Embryonic facial prominence (tissue), 1 donor: ENCODE measurements around the gene OSBPL5.

Source experiments
- DNase-seq: peaks from one replicate; pipeline ENCODE4 v3.0.0-alpha.2; 2016; ENCODE audit errors: extremely low spot score

The OSBPL5 gene

GRCh38 chr11:3197044-3197695 is 32.1 kb upstream of the OSBPL5 start:
- DNase-seq = no peak

DNA sequence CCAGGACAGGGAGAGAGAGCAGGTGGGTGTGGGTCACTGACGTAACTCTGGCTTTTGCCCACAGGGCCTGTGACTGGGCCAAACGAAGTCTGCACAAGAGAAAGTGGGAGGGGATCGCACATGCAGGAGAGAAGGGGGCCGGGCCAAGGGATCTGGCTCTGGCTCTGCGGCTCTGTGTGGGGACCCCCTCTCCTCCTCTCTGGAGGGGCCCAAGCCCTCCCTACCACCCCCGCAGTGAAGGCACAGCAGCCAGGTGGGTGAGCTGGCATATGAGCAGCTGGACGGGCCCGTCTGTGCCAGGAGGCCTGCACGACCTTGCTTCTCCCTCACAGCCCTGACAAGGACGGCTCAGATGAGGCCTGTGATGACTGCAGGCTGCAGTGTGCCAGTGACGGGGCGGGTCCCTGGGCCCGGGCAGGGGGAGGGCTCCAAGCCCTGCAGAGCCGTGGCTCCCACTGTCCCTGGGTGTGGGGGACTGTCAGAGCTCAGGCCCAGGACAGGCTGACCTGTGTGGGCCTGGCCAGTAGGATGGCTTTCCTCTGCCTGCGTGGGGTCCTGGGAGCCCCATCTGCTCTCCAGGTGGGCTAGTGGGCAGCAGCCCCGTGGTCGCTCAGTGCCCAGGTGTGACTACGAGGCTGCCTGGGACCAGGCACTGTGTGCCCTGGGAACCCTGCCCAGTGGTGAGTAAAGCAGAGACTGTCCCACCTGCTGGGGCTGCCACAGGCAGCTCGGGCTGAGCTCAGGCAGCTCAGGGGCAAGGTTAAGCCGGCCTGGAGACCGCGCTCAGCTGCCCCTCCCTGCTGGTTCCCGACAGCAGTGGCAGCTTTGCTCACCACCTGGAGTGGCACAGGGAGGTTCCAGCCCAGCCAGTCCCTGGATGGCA is 31.3 kb upstream of the OSBPL5 start:
- no peak for DNase-seq

DNA sequence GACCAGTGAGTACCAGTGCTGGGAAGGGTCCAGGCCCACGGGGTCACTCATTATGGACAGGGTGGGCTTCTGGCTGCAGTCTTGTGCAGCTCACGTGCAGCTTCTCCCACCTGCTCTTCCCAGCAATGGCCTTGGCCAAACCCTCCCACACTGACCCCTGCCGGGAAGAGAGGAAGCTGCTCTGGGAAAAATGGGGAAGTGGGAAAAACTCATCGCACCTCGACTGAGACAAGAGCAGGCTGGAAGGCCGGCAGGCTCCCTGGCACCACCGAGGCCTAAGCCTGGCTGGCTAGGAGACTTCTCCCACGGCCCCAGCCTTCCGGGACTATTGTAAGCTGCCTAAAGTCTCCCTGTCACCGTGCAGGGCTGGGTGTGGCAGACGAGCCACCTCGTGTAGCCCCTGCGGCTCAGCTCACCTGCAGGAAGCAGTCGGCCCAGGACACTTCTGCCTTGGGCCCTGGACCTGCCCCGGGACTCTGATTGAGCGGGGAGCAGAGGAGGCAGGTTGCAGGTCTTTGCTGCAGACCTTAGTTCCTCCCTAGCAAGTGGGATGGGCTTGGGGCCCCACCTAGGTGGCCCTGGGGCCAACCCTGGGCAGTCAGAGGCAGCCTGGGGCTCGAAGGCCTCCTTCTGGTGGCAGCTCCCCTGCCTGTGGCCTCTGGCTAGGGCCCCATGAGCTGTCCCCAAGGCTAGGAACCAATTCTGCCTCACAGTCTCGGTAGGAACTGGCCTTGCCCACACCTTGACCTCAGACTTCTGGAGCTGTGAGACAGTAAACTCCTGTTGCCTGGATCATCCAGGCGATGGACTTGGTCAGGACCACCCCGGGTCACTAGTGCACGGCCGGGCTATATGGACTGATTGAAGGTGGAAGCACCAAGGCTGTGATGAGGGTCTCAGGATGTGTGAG is 30.4 kb upstream of the OSBPL5 start:
- no peak for DNase-seq

DNA sequence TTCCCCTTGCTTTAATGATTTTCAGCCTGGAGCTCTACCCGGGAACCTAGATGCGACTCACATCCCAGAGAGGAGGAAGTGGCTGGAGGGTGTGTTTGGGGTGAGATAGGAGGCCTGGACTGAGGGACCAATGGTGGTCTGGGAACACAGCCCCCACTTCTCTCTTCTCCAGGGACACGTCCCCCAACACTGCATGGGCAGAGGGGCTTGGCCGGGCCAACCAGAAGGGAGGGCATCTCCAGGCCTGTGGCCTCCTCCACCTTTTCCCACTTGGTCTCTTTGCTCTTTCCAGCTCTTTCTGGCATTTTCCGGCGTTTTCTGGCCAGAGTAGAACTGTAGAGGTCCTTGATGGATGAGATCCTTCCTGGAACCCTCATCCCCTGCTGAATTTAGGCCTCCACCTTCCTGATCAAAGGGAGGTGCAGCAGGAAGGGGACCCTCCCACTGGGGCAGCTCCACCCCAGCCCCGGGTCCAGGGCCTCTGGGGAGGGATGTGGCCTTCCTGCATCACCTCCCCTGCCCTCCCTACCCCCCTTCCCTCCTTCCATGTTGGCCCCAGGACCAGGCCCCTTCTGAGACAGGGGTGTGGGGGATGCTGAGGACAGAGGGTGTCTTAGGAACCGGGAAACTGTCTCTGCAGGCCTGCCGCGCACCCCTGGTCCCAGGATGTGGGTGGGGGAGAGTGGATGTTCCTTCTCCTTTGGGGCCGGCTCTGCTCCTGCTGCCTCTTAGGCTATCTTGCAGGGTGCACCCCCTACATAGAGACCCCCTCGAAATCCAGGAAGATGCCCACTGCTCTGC is 29.1 kb upstream of the OSBPL5 start:
- no peak for DNase-seq

DNA sequence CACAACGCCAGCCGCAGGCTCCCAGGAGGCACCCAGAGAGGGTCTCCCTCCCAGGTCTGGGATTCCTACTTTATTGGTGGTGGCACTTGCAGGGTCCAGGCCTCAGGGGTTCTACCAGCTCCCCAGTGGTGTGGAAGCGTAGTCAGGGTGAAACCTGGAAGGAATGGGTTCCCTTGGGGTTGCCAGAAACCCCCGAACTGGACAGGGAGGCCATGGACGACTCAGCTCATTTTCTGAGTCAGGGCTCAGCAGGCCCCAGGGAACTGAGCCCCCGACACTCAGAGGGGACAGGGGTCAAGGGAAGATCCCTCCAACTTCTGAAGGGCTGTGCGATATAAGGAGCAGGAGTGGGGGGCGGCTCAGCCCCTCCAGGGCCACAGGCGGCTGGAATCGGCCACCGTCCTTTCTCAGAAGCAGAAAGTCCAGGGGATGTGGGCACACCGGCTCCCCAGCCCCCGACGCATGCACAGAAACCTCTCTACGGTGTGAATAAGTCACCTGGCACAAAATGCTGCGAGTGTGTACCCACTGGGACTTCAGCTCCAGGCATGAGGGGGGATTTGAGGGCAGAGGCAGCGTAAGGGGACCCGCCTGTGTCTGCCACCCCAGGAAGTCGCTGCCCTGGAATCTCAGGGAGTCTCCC is 28.4 kb upstream of the OSBPL5 start:
- no peak for DNase-seq

- no peak for DNase-seq
These were observed 27.6 kb upstream of the OSBPL5 start for GRCh38 chr11:3192511-3193372.

DNA sequence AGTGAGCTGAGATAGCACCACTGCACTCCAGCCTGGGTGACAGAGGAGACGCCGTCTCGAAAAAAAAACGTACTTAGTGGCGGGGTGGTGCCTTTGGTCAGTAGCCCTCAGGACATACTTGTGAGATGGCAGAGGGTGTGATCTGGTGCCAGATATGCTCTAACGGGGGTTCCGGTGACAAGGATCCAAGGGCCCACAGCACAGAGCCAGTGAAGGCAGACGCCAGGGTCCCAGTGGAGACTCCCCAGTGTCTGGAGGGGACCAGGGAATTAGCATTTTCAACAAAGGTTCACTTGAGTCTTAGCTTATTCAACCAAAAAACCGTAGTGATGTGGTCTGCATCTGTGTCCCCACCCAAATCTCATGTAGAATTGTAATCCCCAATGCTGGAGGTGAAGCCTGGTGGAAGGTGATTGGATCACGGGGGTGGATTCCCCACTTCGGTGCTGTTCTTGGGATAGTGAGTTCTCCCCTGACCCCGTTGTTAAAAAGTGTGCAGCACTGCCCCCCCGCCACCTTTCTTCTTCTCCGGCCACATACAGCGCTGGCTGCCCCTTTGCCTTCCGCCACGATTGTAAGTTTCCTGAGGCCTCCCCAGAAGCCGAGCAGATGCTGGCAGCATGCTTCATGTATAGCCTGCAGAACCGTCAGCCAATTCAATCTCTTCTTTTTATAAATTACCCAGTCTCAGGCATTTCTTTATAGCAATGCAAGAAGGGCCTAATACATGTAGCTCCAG is 26.6 kb upstream of the OSBPL5 start:
- DNase-seq = no peak

DNA sequence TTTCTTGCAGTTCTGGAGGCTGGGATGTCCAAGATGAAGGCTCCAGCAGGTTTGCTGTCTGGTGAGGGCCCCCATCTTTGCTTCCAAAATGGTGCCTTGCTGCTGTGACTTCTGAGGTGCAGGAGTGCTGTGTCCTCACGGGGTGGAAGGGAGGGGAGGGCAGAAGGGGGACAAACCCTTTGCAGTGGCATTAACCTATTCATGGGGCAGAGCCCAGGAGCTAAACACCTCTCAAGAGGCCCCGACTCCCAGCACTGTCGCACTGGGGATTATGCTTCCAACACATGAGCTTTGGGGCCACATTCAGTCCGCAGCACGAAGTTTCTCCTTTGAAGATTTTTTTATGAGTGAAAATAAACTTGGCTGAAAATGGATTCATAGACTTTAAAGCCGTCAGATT is 25.5 kb upstream of the OSBPL5 start:
- no peak for DNase-seq

DNA sequence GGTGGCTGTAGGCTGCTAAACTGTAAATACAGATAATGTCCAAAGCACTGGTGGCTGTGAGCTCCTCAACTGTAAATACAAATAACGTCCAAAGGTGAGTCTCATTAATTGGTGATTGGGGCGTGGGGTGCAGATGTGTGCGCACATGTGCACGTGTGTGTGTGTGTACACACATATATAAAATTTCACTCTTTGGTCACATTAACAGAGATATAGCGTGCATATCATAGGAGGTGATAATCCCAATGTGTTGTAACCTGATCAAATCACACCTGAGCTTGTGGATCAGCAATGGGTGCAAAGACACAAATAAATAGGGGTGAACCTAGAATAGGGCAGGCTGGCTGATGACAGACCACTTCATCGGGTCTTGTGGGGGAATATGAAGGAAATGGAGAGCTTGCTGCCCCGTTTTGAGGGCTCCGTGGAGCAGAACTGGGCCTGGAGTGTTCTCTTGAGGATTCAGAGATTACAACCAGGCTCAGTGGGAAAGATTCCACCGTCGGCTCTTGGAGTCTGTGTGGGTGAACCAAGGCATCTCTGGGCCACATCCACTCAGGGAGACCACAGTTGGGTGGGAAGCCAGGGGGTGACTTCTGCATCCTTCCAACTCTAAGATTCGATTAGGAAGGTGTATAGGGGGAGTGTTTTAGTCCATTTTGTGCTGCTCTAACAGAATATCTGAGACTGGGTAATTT is 24.9 kb upstream of the OSBPL5 start:
- no peak for DNase-seq

GRCh38 chr11:3189196-3189843 is 24.2 kb upstream of the OSBPL5 start:
- no peak for DNase-seq

- DNase-seq = no peak
These were observed 23.5 kb upstream of the OSBPL5 start for GRCh38 chr11:3188496-3189195.

DNA sequence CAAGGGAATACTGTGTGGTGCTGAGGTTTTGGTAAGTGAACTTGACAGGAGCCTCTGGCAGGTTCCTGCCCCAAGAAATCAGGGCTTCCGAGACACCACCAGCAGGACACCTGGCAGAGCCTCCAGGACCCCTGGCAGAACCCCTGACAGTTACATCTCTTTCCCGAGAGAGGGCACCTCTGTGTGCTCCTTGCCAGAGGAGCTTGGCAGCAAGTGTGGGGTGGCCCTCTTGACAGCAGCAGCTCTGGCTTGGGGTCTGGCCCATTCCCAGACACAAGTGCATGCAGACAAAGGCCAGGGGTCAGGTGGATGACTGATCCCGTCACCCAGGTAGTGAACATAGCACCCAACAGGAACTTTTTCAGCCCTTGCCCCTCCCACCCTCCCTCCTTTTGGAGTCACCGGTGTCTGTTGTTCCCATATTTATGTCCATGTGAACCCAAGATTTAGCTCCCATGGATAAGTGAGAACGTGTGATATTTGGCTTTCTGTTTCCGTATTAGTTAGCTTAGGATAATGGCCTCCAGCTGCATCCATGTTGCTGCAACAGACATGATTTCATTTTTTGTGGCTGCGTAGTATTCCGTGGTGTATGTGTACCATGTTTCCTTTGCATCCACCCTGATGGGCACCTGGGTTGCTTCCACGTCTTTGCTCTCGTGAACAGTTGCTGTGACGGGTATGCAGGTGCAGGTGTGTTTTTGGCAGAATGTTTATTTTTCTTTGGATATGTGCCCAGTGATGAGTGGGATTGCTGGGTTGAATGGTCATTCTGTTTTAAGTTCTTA is 21.2 kb upstream of the OSBPL5 start:
- no peak for DNase-seq

DNA sequence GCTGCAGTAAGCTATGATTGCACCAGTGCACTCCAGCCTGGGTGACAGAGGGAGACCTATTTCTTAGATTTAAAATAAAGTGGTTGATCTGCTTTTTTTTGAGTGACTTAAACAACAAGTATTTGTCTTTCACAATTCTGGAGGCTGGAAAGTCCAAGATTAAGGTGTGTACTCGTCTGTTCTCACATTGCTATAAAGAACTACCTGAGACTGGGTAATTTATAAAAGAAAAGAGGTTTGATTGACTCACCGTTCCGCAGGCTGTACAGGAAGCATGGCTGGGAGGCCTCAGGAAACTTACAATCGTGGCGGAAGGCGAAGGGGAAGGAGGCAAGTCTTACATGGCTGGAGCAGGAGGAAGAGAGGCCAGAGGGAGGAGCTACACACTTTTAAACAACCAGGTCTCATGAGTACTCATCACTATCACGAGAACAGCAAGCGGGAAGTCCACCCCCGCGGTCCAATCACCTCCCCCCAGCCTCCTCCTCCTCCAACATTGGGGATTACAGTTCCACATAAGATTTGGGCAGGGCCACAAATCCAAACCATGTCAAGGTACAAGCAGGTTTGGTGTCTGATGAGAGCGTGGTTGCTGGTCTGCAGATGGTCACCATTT is 19.7 kb upstream of the OSBPL5 start:
- no peak for DNase-seq

GRCh38 chr11:3183523-3183922 is 18.4 kb upstream of the OSBPL5 start:
- DNase-seq = no peak

- no peak for DNase-seq
These were observed 17.3 kb upstream of the OSBPL5 start for GRCh38 chr11:3182462-3182852.
